Stimulated activated naive CD8-positive, alpha-beta T cell treated with anti-CD3 and anti-CD28 coated beads, Interleukin-15, Interleukin-2, amounts not matched to agents 100 ng/mL and 50 ng/mL, for 24 hours (primary cell): ENCODE data around the gene TRIM29.
"Not testable (repeated sequence)": the region's sequence is repeated elsewhere in the genome, so short reads cannot be mapped to it uniquely, and the experiment has no call there.

Source experiments
- H3K27ac Mint-ChIP-seq: one replicate; pipeline ENCODE4 v1.8.0; 2021; ENCODE audit warnings: mild to moderate bottlenecking, mixed read lengths
- H3K27me3 Mint-ChIP-seq: one replicate; pipeline ENCODE4 v1.8.0; 2021; ENCODE audit warnings: mixed read lengths
- H3K36me3 Mint-ChIP-seq: one replicate; pipeline ENCODE4 v1.8.0; 2021; ENCODE audit warnings: low read depth, mixed read lengths
- H3K4me1 Mint-ChIP-seq: one replicate; pipeline ENCODE4 v1.8.0; 2021; ENCODE audit warnings: low read depth, mixed read lengths
- H3K4me3 Mint-ChIP-seq: one replicate; pipeline ENCODE4 v1.8.0; 2021; ENCODE audit warnings: mild to moderate bottlenecking, mixed read lengths
- H3K9me3 Mint-ChIP-seq: one replicate; pipeline ENCODE4 v1.8.0; 2021; ENCODE audit warnings: mixed read lengths

The TRIM29 gene, protein sequence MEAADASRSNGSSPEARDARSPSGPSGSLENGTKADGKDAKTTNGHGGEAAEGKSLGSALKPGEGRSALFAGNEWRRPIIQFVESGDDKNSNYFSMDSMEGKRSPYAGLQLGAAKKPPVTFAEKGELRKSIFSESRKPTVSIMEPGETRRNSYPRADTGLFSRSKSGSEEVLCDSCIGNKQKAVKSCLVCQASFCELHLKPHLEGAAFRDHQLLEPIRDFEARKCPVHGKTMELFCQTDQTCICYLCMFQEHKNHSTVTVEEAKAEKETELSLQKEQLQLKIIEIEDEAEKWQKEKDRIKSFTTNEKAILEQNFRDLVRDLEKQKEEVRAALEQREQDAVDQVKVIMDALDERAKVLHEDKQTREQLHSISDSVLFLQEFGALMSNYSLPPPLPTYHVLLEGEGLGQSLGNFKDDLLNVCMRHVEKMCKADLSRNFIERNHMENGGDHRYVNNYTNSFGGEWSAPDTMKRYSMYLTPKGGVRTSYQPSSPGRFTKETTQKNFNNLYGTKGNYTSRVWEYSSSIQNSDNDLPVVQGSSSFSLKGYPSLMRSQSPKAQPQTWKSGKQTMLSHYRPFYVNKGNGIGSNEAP

DNA sequence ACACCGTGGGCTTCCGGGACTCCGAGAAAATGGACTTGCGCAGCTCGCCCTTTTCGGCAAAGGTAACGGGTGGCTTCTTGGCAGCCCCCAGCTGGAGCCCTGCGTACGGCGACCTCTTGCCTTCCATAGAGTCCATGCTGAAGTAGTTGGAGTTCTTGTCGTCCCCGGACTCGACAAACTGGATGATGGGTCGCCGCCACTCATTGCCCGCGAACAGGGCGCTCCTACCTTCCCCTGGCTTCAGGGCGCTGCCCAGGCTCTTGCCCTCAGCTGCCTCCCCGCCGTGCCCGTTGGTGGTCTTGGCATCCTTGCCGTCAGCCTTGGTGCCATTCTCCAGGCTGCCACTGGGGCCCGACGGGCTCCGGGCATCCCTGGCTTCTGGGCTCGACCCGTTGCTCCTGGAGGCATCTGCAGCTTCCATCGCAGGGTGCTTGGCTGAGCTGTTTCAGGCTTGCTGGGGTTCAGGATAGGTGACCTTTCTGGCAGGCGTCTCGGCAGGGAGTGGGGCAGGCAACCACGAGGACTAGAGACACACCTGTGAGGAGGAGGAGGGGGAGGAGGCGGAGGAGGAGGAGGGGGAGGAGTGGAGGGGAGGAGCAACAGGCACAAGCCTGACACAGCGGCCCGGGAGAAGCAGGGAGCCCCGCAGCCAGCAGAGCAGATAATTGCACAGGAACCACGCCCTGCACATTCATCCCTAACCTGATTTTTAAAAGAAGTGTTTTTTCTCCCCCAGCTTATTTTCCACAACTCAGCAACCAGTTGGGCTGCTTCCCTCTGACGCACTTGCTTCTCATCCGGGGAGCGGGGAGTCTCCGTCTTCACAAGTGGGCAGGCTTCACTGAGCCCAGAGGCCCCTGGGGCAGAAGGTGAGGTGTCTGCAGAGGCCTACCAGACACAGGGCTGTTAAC is at the start of gene TRIM29:
TSS of gene TRIM29 (minus strand) at position 503 of the 911 bp plus-strand sequence. CDS start at position 421, 82 bp downstream.
- Mint-ChIP-seq H3K36me3 (no peaks in the 10 kb centered on the region), H3K4me3 (no peak within 1 kb of the TSS), H3K9me3 (no peaks in the 10 kb centered on the region), H3K27me3 (peaks cover under 1% of the 10 kb centered on the region), H3K4me1 (no peaks in the 10 kb centered on the region), H3K27ac (no peak within 1 kb of the TSS)

DNA sequence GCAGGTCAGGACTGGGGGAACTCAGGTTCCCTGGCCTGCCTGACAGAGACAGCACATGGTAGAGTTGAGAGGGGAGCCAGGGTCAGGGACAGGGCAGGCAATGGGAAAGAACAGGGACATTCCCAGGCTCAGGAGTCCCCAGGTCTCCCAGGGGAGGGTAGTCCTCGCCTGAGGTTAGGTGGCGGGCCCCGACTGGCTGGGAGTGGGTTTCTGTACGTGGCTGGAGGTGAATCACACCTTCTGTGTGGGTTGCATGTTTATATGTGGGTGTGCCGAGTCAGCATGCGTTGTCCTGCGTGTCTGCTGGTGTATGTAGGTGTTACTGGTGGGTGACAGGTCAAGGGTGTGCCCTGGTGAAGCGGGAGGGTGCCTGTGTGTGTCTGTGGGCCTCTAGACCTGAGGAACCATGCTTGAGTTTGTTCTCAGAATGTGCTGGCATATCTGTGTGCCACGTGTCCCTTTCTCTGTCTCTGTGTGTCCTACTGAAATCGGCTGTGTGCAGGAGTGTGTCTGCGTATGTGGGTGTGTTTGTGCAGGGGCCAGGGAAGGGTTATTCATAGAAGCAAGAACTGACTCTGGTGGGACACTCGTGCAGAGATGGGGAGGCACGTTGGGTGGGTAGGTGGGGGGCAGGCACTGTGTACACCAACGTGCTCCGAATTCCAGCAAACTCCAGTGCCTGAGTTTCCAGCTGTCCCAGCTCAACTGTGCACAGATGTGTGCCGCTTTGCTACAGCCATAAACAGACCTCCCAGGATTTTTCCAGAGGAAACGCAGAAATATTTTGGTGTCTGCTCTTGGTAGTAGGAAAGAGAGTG is 49.1 kb upstream of the TRIM29 start:
- Mint-ChIP-seq H3K4me1 (peaks cover 10% of the 10 kb centered on the region), H3K4me3 (no peak overlapping the region), H3K27ac (no peak overlapping the region), H3K36me3 (no peaks in the 10 kb centered on the region), H3K27me3 (peaks cover 20% of the 10 kb centered on the region), H3K9me3 (no peaks in the 10 kb centered on the region)

DNA sequence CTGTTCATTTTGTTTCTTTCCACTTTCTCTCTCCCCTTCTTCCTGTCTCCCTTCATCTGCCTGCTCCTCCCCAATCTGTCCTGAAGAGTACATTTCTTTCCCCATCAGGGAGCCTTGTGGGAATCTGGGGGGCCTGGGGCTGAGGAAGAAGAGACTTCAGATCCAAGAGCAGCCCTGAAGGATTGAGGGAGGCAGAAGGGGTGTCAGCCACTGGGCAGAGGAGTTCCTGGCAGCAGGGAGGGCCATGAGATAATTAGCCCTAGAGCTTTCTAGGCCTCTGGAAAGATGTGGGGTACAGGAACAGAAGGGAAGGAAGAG is 48.5 kb upstream of the TRIM29 start:
- H3K9me3 Mint-ChIP-seq, result no peaks in the 10 kb centered on the region
- H3K27me3 Mint-ChIP-seq, result peaks cover 22% of the 10 kb centered on the region
- H3K4me3 Mint-ChIP-seq, result no peak overlapping the region
- H3K27ac Mint-ChIP-seq, result no peak overlapping the region
- peaks cover 10% of the 10 kb centered on the region for H3K4me1 Mint-ChIP-seq
- no peaks in the 10 kb centered on the region for H3K36me3 Mint-ChIP-seq

DNA sequence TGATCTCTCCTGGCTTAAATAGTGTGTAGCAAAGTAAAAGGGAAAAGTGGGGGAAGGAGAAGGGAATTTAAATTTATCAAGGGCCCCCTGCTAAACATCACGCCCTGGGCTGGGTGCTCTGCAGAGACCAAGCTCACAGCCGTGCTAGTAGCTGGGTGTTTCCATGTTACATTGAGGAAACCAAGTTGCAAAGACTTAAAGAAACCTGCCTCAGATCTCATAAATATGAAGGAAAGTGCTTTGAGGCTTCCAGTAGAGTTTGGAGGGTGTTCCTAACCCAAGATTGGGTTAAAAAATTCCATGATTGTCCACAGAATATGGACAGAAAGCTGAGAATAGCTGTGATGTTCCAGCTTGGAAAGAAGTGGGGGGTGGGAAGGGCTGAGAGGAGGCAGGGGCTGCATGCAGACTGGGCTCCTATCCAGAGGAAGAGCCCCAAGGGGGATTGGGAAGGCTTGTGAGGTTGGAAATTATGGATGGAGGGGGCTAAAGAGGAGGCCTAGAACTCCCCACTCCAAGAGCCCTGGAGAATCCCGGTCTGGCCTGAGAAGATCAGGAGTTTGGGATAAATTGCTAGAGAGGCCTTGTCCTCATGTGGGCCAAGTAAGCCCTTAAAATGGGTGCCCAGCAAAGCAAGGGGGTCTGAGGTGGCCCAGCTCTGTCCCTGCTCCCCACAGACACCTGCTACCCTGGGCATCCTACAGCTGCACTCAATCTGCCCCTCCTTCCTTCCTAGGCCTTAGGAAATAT is 48.0 kb upstream of the TRIM29 start:
- Mint-ChIP-seq H3K27ac (no peak overlapping the region), H3K27me3 (peaks cover 22% of the 10 kb centered on the region), H3K4me3 (no peak overlapping the region), H3K36me3 (no peaks in the 10 kb centered on the region), H3K4me1 (peaks cover 10% of the 10 kb centered on the region), H3K9me3 (no peaks in the 10 kb centered on the region)

DNA sequence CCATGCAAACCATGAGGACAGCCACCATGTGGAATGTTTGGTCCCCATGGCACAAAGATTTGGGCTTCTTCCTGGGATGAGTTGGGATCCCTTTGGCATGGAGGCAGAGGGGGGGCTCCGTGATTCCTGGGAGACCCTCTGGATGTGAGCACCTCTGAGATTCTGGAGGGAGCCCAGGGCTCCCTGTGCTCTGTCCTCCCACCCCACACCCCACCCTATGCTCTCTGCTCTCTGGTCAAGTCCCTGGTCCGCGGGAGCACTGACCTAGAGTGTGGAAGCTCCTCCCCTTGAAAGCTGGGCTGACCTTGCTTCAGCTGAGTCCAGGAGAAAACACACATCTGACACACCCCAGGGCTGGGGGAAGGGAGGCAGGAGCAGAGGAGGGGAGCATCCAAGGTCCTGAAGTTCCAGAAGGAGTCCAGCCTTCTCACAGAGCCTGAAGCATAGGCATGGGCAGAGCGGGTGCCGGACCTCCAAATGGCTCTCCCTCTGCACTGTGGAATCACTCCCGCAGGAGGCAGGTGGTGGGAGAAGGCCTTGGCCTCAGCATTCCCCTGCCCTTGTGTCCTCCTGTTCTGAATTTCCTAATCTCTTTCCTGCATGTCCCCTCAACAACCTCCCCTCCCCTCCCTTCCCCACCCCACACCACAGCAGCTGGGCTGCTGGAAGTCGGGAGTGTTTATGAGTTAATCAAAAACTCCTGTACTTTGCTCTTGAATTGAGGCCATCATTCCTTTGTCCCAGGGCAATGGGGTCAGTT is 47.2 kb upstream of the TRIM29 start:
- peaks cover 10% of the 10 kb centered on the region for H3K4me1 Mint-ChIP-seq
- H3K36me3 Mint-ChIP-seq, result no peaks in the 10 kb centered on the region
- no peak overlapping the region for H3K4me3 Mint-ChIP-seq
- peaks cover 22% of the 10 kb centered on the region for H3K27me3 Mint-ChIP-seq
- no peak overlapping the region for H3K27ac Mint-ChIP-seq
- H3K9me3 Mint-ChIP-seq, result no peaks in the 10 kb centered on the region

DNA sequence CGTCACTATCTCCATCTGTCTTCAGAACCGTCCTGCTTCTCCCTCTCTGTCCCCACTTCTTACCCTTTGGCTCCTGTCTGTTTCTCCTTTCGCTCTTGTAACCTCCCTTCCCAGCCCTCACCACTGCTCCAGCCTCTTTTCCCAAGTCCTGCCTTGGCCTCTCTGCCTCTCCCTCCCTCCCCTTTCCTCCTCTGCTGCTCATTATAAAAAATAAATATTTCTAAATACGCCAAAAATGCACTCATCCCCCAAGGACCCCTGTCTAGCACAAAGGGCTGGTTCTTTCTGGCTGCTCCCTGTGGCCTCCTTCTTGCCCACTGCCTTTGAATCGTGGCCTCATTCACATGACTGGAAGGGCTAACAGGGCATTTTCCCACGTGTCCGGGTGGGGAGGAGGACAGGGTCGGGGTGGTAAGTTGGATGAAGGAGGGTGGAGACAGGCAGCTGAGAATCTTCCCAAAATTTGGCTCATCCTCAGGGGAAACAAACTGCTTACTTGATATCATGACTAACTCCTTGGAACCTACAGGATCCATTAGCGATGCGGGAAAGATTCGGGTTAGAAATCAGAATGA is 46.5 kb upstream of the TRIM29 start:
- Mint-ChIP-seq H3K27me3 (peaks cover 22% of the 10 kb centered on the region), H3K4me3 (no peak overlapping the region), H3K27ac (no peak overlapping the region), H3K9me3 (no peaks in the 10 kb centered on the region), H3K4me1 (peaks cover 10% of the 10 kb centered on the region), H3K36me3 (no peaks in the 10 kb centered on the region)

DNA sequence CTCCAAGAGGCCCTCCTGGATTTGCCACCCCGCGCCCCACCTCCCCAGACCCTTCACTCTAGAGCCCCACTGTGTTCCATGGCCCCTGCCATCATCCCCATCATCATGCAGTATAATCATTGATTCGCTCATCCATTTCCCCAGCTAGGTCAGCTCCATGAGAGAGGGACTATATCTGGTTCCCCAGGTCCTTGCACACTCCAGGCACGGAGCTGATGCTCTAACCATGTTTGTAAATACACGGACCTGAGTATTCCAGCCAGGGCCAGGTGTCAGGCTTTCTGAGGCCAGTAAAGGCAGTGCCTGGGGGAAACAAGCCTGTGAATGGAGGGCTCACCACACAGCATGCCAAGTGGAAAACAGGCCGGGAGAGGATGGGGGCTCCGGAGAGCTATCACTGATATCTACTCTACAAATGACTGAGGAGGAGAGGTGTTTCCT is 45.8 kb upstream of the TRIM29 start:
- Mint-ChIP-seq H3K36me3 (no peaks in the 10 kb centered on the region), H3K9me3 (no peaks in the 10 kb centered on the region), H3K27me3 (peaks cover 22% of the 10 kb centered on the region), H3K4me1 (peaks cover 10% of the 10 kb centered on the region), H3K4me3 (no peak overlapping the region), H3K27ac (no peak overlapping the region)

DNA sequence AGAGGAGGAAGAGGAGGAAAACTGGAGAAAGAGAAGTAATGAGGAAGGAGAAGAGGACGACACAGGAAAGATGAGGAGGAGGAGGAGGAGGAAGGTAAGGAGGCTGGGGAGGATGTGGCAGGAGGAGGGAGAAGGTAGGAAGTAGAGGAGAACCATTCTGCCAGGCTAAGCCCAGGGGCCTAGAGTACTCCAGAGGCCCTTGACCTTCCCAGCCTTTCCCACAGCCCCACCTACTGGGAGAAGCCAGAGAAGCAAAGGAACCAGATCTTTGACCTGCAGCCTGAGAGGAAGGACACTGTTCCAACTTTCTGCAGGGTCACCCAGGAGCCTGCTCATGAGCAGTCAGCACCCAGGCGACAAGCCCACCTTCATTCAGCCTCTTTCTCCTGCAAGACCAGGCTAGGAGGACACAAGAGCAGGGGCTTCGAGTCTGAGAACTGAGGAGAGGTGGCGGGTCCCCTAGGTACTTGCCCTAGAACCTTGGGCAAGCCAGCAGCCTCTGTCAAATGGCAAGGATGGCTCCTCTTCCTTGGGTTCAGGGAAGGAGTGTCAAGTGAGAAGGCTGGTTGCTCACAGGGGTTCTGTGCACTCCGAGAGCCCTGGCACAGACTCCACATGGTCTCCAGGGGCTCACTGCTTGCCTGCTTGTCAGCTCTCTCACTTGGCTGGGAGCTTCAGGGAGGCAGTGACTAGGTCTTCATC is 45.0 kb upstream of the TRIM29 start:
- H3K9me3 Mint-ChIP-seq, result no peaks in the 10 kb centered on the region
- H3K36me3 Mint-ChIP-seq, result no peaks in the 10 kb centered on the region
- H3K4me3 Mint-ChIP-seq, result no peak overlapping the region
- no peak overlapping the region for H3K27ac Mint-ChIP-seq
- H3K4me1 Mint-ChIP-seq, result peaks cover 10% of the 10 kb centered on the region
- H3K27me3 Mint-ChIP-seq, result peaks cover 17% of the 10 kb centered on the region

DNA sequence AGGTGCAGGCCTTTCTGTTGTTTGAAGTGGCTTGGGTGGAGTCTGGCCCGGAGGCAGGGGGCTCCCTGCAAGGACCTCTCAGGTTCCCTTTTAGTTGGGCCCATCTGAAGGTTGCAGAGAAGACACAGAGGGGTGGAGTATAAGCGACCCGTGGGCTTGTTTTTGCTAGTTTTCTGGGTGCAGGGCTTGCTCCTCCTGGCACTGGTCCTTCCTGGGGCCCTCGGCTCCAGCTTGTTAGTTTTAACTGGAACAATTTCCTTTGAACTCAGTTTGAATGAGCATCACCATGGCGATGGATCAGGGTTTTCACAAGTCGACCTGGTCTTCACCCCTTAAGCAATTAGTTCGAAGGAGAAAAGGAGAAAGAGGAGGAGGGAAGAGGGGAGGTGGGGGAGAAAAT is 44.5 kb upstream of the TRIM29 start:
- H3K4me1 Mint-ChIP-seq, result peaks cover 10% of the 10 kb centered on the region
- no peaks in the 10 kb centered on the region for H3K36me3 Mint-ChIP-seq
- H3K27me3 Mint-ChIP-seq, result peaks cover 17% of the 10 kb centered on the region
- H3K9me3 Mint-ChIP-seq, result no peaks in the 10 kb centered on the region
- H3K4me3 Mint-ChIP-seq, result no peak overlapping the region
- no peak overlapping the region for H3K27ac Mint-ChIP-seq

DNA sequence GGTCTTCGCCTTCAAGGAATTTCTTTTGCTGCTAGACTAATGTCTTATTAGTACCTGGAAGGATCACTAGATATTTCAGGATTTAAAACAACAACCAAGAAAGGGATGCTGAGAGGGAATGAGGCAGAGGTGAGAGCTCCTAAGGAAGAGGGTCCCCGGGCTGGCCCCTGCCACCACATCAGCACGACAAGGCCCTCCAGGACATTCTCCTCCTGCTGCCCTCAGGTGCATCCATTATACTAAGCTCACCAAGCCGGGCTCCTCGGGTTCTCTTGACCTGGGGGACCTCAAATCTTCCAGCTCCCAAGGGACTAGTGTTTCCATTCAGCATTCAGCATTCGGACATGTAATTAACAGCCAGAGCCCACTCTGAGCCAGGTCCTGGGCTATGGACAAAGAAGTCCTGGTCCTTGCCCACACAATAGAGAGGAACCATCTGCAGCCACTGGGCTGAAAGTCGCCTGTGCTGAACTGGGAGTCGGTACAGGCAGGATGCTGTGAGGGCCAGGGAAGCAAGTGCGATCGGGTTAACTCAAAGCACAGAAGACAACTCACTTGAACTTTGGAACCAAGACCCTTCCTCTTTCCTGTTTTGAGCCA is 43.6 kb upstream of the TRIM29 start:
- no peaks in the 10 kb centered on the region for H3K9me3 Mint-ChIP-seq
- H3K4me3 Mint-ChIP-seq, result no peak overlapping the region
- H3K4me1 Mint-ChIP-seq, result peaks cover 1% of the 10 kb centered on the region
- peaks cover 14% of the 10 kb centered on the region for H3K27me3 Mint-ChIP-seq
- H3K36me3 Mint-ChIP-seq, result no peaks in the 10 kb centered on the region
- no peak overlapping the region for H3K27ac Mint-ChIP-seq

DNA sequence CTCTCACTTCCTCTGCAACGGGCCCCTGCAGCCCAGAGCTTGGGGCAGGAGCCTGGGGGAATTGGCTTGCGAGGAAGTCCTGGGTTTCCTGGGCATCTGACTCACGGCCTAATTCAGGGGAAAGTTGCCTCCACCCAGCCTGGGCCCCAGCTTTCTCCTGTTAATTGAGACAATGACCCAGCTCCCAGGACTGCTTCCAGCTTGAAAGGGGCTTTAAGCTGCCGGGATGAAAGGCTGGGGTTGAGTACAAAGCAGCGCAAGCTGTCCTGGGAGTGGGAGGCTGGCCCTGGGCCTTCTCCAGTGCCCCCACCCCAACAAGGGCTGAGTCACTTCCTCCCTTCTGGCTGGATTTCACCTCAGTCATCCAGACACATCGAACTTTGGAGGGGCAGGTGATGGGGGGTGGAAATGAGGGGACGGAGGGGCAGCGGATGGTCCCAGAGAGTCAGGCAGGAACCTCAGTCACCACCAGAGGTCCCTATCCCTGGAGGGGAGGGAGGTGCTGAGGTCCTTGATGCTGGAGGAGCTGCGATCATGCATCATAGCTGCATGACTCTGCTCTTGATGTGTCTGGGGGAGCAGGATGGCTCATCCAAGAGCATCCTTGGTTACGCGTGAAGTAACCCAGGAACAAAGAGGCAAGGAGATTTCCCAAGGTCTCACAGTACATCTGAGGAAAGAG is 42.8 kb upstream of the TRIM29 start:
- Mint-ChIP-seq H3K4me1 (no peaks in the 10 kb centered on the region), H3K9me3 (no peaks in the 10 kb centered on the region), H3K36me3 (no peaks in the 10 kb centered on the region), H3K27me3 (peaks cover 15% of the 10 kb centered on the region), H3K27ac (no peak overlapping the region), H3K4me3 (no peak overlapping the region)

DNA sequence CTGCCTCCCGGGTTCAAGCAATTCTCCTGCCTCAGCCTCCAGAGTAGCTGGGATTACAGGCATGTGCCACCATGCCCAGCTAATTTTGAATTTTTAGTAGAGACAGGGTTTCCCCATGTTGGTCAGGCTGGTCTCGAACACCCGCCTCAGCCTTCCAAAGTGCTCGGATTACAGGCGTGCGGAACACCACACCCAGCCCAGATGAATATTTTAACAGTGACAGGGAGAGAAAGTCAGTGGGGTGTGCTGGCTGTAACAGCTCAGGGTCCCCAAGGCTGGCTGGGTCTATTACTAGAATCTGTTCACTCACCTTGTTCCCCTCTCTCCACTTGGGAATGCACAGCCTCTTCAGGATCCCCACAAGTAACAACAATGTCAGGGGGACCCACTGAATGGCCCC is 42.1 kb upstream of the TRIM29 start:
- H3K4me3 Mint-ChIP-seq, H3K27ac Mint-ChIP-seq, H3K4me1 Mint-ChIP-seq, H3K36me3 Mint-ChIP-seq, H3K9me3 Mint-ChIP-seq: not testable (repeated sequence)
- peaks cover 15% of the 10 kb centered on the region for H3K27me3 Mint-ChIP-seq
